Spleen (tissue), 7 donors: ENCODE measurements around the gene KLRB1.

ENCODE experiments used
- POLR2A ChIP-seq, 3 donors: fragments of 450-650 bp; IDR thresholded peaks; one replicate each; pipeline ENCODE4 v1.5.1; 2017; ENCODE audit warnings: antibody characterized with exemption in 3 of 3, mild to moderate bottlenecking in 1 of 3
- TF ChIP-seq, protein P1 (sequence below), 11 experiments: fragments of 200-600 bp in 7 of 11; fragments of 450-650 bp in 4 of 11; sonication (generic) in 4 of 11; IDR thresholded peaks in 8 of 11; conservative IDR thresholded peaks in 3 of 11; 1 replicate in 7 of 11; 2 replicates in 4 of 11; pipeline versions ENCODE4 v1.4.0 to v1.8.0; 2016 to 2021; ENCODE audit warnings: antibody characterized with exemption in 11 of 11, inconsistent platforms in 4 of 11, mild to moderate bottlenecking in 1 of 11
- donor health status: DM: no; HTN: no; CAD: no; lungs with moderate emphysema.
- donor health status: DM: no; HTN: no; CAD: no.
- donor health status: DM: no; HTN: no; CAD: no.

DNA sequence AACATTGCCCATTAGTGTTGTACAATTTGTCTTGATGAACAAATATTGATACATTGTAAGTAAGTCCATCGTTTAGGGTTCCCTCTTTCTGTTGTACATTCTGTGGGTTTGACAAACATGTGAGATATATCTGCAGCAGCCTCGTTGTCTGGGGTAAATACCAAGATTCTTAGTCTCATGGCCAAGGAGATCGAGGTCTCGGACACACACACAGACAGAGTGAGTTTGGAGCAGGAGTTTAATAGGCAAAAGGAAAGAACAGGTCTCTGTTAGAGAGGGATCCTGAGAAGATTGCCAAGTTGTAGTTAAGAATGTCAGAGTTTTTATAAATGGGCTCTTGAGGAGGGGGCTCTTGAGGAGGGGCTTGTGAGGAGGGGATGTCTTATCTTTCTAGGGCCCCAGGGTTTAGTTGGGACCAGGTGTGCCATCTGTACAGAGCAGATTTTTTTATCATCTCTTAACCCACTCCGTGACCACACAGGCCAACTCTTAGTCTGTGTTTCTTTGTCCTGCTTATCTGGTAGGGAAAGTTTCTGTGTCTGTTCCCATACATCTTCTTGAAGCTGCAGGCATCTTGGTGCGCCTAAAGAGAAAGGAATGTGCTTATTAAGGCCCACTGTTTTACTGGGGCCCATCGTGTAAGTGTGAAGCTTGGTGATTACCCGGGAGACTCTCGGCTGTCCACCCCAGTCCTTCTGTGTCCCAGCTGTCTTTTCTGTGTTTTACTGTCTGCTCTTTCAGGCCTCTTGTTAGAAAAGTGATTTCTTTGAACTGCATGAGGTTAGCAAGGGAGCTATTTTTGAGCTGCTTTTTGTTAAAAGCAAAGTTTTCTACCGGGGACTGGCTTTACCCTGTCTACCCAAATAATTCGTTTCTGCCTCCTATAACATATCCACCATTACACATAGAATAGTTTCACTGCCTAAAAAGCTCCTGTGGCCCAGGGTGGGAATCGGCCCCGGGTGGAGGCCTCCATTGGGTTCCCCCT, 39.4 kb upstream of the KLRB1 start:
- TF ChIP-seq, protein P1, sequence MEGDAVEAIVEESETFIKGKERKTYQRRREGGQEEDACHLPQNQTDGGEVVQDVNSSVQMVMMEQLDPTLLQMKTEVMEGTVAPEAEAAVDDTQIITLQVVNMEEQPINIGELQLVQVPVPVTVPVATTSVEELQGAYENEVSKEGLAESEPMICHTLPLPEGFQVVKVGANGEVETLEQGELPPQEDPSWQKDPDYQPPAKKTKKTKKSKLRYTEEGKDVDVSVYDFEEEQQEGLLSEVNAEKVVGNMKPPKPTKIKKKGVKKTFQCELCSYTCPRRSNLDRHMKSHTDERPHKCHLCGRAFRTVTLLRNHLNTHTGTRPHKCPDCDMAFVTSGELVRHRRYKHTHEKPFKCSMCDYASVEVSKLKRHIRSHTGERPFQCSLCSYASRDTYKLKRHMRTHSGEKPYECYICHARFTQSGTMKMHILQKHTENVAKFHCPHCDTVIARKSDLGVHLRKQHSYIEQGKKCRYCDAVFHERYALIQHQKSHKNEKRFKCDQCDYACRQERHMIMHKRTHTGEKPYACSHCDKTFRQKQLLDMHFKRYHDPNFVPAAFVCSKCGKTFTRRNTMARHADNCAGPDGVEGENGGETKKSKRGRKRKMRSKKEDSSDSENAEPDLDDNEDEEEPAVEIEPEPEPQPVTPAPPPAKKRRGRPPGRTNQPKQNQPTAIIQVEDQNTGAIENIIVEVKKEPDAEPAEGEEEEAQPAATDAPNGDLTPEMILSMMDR (IDR thresholded peaks at IDR 0.05 in 8 of 11, conservative IDR thresholded peaks at IDR 0.05 in 3 of 11) = no peak
- no peak for TF ChIP-seq POLR2A (IDR thresholded peaks at IDR 0.05)
